GM12878 (cell line): ENCODE data around the gene EIF4H. TPM values are rescaled to one million over a fixed set of nuclear protein-coding genes. Genes with fewer than 3 reads are reported as not detected.

Experiments used
- CREM ChIP-seq: IDR thresholded peaks from 2 replicates; pipeline ENCODE4 v1.6.1; 2014; ENCODE audit warnings: antibody characterized with exemption, low read depth
- EGR1 ChIP-seq, 2 experiments: IDR thresholded peaks; 1 replicate in 1 of 2; 2 replicates in 1 of 2; pipeline ENCODE4 v1.6.1; 2011 to 2012; ENCODE audit warnings: low read depth in 2 of 2, low read length in 2 of 2, borderline replicate concordance in 1 of 2, mild to moderate bottlenecking in 1 of 2, moderate library complexity in 1 of 2
- ESRRA ChIP-seq: IDR thresholded peaks from 2 replicates; pipeline ENCODE4 v1.6.1; 2012; ENCODE audit warnings: mild to moderate bottlenecking, low read length, improper control_type of control experiment
- FOS ChIP-seq: IDR thresholded peaks from 3 replicates; pipeline ENCODE4 v1.6.1; 2011; ENCODE audit warnings: borderline replicate concordance; ENCODE audit not compliant: insufficient read length; ENCODE audit errors: extremely low read depth
- HCFC1 ChIP-seq: fragments of 150-350 bp; IDR thresholded peaks from 2 replicates; pipeline ENCODE4 v1.6.1; 2014; ENCODE audit warnings: low read length
- HDAC2 ChIP-seq: fragments of 200-600 bp; sonication (generic); IDR thresholded peaks from 2 replicates; pipeline ENCODE4 v1.6.1; 2017
- IKZF1 ChIP-seq: fragments of 450-650 bp; conservative IDR thresholded peaks from 2 replicates; pipeline ENCODE4 v1.6.1; 2017; ENCODE audit warnings: antibody characterized with exemption, mild to moderate bottlenecking
- MTA3 ChIP-seq: IDR thresholded peaks from 2 replicates; pipeline ENCODE4 v1.6.1; 2012; ENCODE audit warnings: low read length, inconsistent platforms, borderline replicate concordance
- MXI1 ChIP-seq: fragments of 150-350 bp; IDR thresholded peaks from 2 replicates; pipeline ENCODE4 v1.6.1; 2011; ENCODE audit warnings: low read depth, mild to moderate bottlenecking, inconsistent platforms, low read length, improper control_type of control experiment
- NKRF ChIP-seq: fragments of 450-650 bp; conservative IDR thresholded peaks from 2 replicates; pipeline ENCODE4 v1.6.1; 2017; ENCODE audit warnings: mild to moderate bottlenecking, moderate library complexity
- NRF1 ChIP-seq: conservative IDR thresholded peaks from 2 replicates; pipeline ENCODE4 v1.6.1; 2011; ENCODE audit warnings: mild to moderate bottlenecking, low read depth, low read length, improper control_type of control experiment
- PML ChIP-seq: IDR thresholded peaks from 2 replicates; pipeline ENCODE4 v1.6.1; 2012; ENCODE audit warnings: low read length, inconsistent platforms
- RB1 ChIP-seq: fragments of 450-650 bp; formaldehyde crosslinking; IDR thresholded peaks from 2 replicates; pipeline ENCODE4 v1.6.1; 2017; ENCODE audit warnings: mild to moderate bottlenecking, borderline replicate concordance
- RELA ChIP-seq: fragments of 450-650 bp; IDR thresholded peaks from 2 replicates; pipeline ENCODE4 v1.8.0; 2014; ENCODE audit warnings: borderline replicate concordance; ENCODE audit not compliant: partially characterized antibody
- SIX5 ChIP-seq: IDR thresholded peaks from 2 replicates; pipeline ENCODE4 v1.6.1; 2011; ENCODE audit warnings: mild to moderate bottlenecking, low read depth, low read length, moderate library complexity; ENCODE audit not compliant: severe bottlenecking
- SMAD1 ChIP-seq: fragments of 450-650 bp; IDR thresholded peaks from 2 replicates; pipeline ENCODE4 v1.6.1; 2018; ENCODE audit warnings: mild to moderate bottlenecking, low read depth; ENCODE audit not compliant: partially characterized antibody
- SREBF1 ChIP-seq: IDR thresholded peaks from 2 replicates; pipeline ENCODE4 v1.6.1; 2012; ENCODE audit warnings: mild to moderate bottlenecking, low read length
- STAT1 ChIP-seq: fragments of 450-650 bp; conservative IDR thresholded peaks from 2 replicates; pipeline ENCODE4 v1.6.1; 2014; ENCODE audit warnings: antibody characterized with exemption, mild to moderate bottlenecking
- ZBED1 ChIP-seq: IDR thresholded peaks from 2 replicates; pipeline ENCODE4 v1.6.1; 2016; ENCODE audit warnings: borderline replicate concordance
- ZNF207 ChIP-seq: fragments of 450-650 bp; IDR thresholded peaks from 2 replicates; pipeline ENCODE4 v1.6.1; 2014; ENCODE audit warnings: antibody characterized with exemption, mild to moderate bottlenecking, borderline replicate concordance
- ZSCAN29 ChIP-seq: fragments of 450-650 bp; IDR thresholded peaks from 2 replicates; pipeline ENCODE4 v1.6.1; 2017; ENCODE audit warnings: mild to moderate bottlenecking, moderate library complexity
- ZZZ3 ChIP-seq: IDR thresholded peaks from 2 replicates; pipeline ENCODE4 v1.6.1; 2011; ENCODE audit warnings: low read depth; ENCODE audit not compliant: control insufficient read depth, insufficient read length
- polyA plus RNA-seq, 11 experiments: library from polyadenylated mRNA; depleted of rRNA in 4 of 11; unstranded in 6 of 11; stranded (reverse) in 5 of 11; fragments of >200 nt; fragmentation: Nextera tagmentation in 4 of 11; fragmentation: Illumina TruSeq in 1 of 11; extraction: Ambion mirVana in 4 of 11; extraction: Trizol in 1 of 11; gene quantifications; 1 replicate in 1 of 11; 2 replicates in 10 of 11; pipeline versions ENCODE4 v1.2.1 to v1.2.3, GENCODE V29; 2011 to 2016; ENCODE audit warnings: inconsistent platforms in 2 of 11, missing spikeins in 2 of 11, low read depth in 1 of 11
- total RNA-seq, 4 experiments: library from RNA; depleted of rRNA in 3 of 4; stranded (reverse); fragments of >200 nt in 3 of 4; fragmentation: Illumina TruSeq in 1 of 4; extraction: Trizol in 1 of 4; gene quantifications; 2 replicates each; pipeline versions ENCODE4 v1.2.1 to v1.2.3, GENCODE V29; 2013 to 2021
- TF ChIP-seq, protein P1 (sequence below): fragments of 450-650 bp; IDR thresholded peaks from 2 replicates; pipeline ENCODE4 v1.6.1; 2017; ENCODE audit warnings: antibody characterized with exemption, mild to moderate bottlenecking, moderate library complexity
- TF ChIP-seq, protein P2 (sequence below): IDR thresholded peaks from 2 replicates; pipeline ENCODE4 v1.6.1; 2011; ENCODE audit warnings: borderline replicate concordance, low read depth, mild to moderate bottlenecking, moderate library complexity, mixed read lengths, low read length; ENCODE audit not compliant: insufficient read depth; ENCODE audit errors: extremely low read length
- TF ChIP-seq, protein P3 (sequence below): IDR thresholded peaks from 2 replicates; pipeline ENCODE4 v1.6.1; 2011; ENCODE audit warnings: low read depth, mild to moderate bottlenecking, low read length, moderate library complexity, borderline replicate concordance; ENCODE audit errors: extremely low read depth

The EIF4H gene
- total and polyA plus RNA-seq, 10 of the 15 experiments (the other 5 are each of a cell fraction or from before 2014, with no cell fraction given): 9.9 to 443 (median 258) TPM

DNA sequence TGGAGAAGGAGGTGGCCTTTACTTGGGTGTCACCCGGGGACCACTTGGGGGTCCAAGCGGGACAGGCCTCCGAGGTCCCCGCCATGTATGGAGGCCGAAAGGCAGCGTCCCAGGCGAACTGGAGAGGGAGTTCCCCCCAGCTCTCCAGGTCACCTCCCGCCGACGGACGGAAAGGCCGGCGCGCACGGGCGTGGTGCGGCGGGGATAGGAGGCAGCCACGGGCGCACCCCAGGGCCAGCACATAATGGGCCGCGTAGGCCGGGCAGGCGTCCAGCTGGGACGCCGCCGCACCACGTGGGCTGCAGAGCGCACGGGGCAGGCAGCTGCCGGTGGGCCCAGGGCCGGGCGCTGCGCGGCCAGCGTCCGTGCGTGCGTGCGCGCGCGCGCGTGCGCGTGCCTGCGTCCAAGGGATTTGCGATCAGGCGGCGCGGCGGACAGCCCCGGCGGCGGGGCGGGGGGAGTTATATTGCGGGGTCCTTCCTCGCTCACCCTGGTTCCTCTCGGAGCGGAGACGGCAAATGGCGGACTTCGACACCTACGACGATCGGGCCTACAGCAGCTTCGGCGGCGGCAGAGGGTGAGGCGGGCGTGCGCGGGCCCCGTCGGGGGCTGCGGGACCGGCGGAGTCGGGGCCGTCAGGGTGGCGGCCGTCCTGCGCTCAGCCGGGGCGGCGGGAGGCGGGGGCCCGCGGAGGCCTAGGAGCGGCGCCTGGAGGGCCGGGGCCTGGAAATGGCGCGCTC, at the start of gene EIF4H (continued):
- TF ChIP-seq, protein P1, sequence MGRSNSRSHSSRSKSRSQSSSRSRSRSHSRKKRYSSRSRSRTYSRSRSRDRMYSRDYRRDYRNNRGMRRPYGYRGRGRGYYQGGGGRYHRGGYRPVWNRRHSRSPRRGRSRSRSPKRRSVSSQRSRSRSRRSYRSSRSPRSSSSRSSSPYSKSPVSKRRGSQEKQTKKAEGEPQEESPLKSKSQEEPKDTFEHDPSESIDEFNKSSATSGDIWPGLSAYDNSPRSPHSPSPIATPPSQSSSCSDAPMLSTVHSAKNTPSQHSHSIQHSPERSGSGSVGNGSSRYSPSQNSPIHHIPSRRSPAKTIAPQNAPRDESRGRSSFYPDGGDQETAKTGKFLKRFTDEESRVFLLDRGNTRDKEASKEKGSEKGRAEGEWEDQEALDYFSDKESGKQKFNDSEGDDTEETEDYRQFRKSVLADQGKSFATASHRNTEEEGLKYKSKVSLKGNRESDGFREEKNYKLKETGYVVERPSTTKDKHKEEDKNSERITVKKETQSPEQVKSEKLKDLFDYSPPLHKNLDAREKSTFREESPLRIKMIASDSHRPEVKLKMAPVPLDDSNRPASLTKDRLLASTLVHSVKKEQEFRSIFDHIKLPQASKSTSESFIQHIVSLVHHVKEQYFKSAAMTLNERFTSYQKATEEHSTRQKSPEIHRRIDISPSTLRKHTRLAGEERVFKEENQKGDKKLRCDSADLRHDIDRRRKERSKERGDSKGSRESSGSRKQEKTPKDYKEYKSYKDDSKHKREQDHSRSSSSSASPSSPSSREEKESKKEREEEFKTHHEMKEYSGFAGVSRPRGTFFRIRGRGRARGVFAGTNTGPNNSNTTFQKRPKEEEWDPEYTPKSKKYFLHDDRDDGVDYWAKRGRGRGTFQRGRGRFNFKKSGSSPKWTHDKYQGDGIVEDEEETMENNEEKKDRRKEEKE: peak; percentile 44; the same call in 1 of the 2 replicates
- TF ChIP-seq RB1 (peak; percentile 64), SREBF1 (no peak), ZBED1 (no peak), ZSCAN29 (peak; percentile 67; the same call in 1 of the 2 replicates), ESRRA (no peak), IKZF1 (peak; percentile 84), ZNF207 (peak; percentile 89; the same call in 1 of the 2 replicates), EGR1 (IDR thresholded peaks at IDR 0.05; ENCODE audit: borderline replicate concordance in 1 of 2, low read depth in 2 of 2, low read length in 2 of 2) (peak; percentile 17 to 95; a peak in 2 of 3 replicates), STAT1 (0 out of 2 replicates have a peak, but pooled peaks have one; percentile 21), NKRF (peak; percentile 94), RELA (peak; percentile 85), MTA3 (no peak), MXI1 (peak; percentile 98), HCFC1 (peak; percentile 51), FOS (no peak), NRF1 (peak; percentile 58), ZZZ3 (no peak), CREM (0 out of 2 replicates have a peak, but pooled peaks have one; percentile 30), SMAD1 (no peak), SIX5 (no peak), HDAC2 (no peak), PML (peak; percentile 28; the same call in 1 of the 2 replicates)
- TF ChIP-seq, protein P2, sequence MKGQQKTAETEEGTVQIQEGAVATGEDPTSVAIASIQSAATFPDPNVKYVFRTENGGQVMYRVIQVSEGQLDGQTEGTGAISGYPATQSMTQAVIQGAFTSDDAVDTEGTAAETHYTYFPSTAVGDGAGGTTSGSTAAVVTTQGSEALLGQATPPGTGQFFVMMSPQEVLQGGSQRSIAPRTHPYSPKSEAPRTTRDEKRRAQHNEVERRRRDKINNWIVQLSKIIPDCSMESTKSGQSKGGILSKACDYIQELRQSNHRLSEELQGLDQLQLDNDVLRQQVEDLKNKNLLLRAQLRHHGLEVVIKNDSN: peak; percentile 91
- TF ChIP-seq, protein P3, sequence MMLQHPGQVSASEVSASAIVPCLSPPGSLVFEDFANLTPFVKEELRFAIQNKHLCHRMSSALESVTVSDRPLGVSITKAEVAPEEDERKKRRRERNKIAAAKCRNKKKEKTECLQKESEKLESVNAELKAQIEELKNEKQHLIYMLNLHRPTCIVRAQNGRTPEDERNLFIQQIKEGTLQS: peak; percentile 49; the same call in 1 of the 2 replicates
